Effector memory CD8-positive, alpha-beta T cell (primary cell): ENCODE results near the gene PRKAR2B.

Experiments
- ATAC-seq: fragments of 150-1000 bp; cut with Tn5 transposase; replicated peaks from 2 replicates; pipeline ENCODE4 v1.10.0; 2021; ENCODE audit warnings: mild to moderate bottlenecking, moderate library complexity
- DNase-seq, 3 experiments: peaks; one replicate each; pipeline ENCODE4 v3.0.0; 2021
- H3K27ac Mint-ChIP-seq, 2 donors: one replicate each; pipeline ENCODE4 v1.8.0; 2022; ENCODE audit warnings: mild to moderate bottlenecking in 2 of 2, mixed read lengths in 2 of 2, moderate library complexity in 2 of 2
- H3K27me3 Mint-ChIP-seq, 2 donors: one replicate each; pipeline ENCODE4 v1.8.0; 2022; ENCODE audit warnings: mixed read lengths in 2 of 2
- H3K36me3 Mint-ChIP-seq: one replicate; pipeline ENCODE4 v1.8.0; 2022; ENCODE audit warnings: mild to moderate bottlenecking, moderate library complexity, mixed read lengths; ENCODE audit not compliant: insufficient read depth
- H3K4me1 Mint-ChIP-seq, 2 donors: one replicate each; pipeline ENCODE4 v1.8.0; 2022; ENCODE audit warnings: low read depth in 2 of 2, mixed read lengths in 2 of 2
- H3K4me3 Mint-ChIP-seq, 2 donors: one replicate each; pipeline ENCODE4 v1.8.0; 2022; ENCODE audit warnings: mild to moderate bottlenecking in 2 of 2, mixed read lengths in 2 of 2, moderate library complexity in 2 of 2
- H3K9me3 Mint-ChIP-seq, 2 donors: one replicate each; pipeline ENCODE4 v1.8.0; 2022; ENCODE audit warnings: mixed read lengths in 2 of 2

PRKAR2B gene

GRCh38 chr7:107017965-107018719 is 26.4 kb upstream of the PRKAR2B start:
- no peak overlapping the region for H3K4me3 Mint-ChIP-seq
- H3K27ac Mint-ChIP-seq: no peak overlapping the region
- no peaks in the 10 kb centered on the region for H3K9me3 Mint-ChIP-seq
- peaks cover 5 to 10% of the 10 kb centered on the region in 2 donors for H3K27me3 Mint-ChIP-seq
- H3K36me3 Mint-ChIP-seq: no peaks in the 10 kb centered on the region
- ATAC-seq (no peak), DNase-seq (no peak)
- no peaks in the 10 kb centered on the region for H3K4me1 Mint-ChIP-seq

- ATAC-seq: no peak
- Mint-ChIP-seq H3K27ac (no peak overlapping the region), H3K4me1 (no peaks in the 10 kb centered on the region), H3K27me3 (peaks cover 0 to 5% of the 10 kb centered on the region in 2 donors), H3K4me3 (no peak overlapping the region), H3K9me3 (no peaks in the 10 kb centered on the region), H3K36me3 (no peaks in the 10 kb centered on the region)
- DNase-seq: no peak
Observed at GRCh38 chr7:107020400-107020799, 24.1 kb upstream of the PRKAR2B start.

- Mint-ChIP-seq H3K27me3 (peaks cover 0 to 5% of the 10 kb centered on the region in 2 donors), H3K4me3 (no peak overlapping the region), H3K27ac (no peak overlapping the region), H3K9me3 (no peaks in the 10 kb centered on the region), H3K4me1 (no peaks in the 10 kb centered on the region), H3K36me3 (no peaks in the 10 kb centered on the region)
- no peak for ATAC-seq
- no peak for DNase-seq
Observed at GRCh38 chr7:107021600-107021999, 22.9 kb upstream of the PRKAR2B start.

- H3K36me3 Mint-ChIP-seq: no peaks in the 10 kb centered on the region
- H3K4me1 Mint-ChIP-seq: no peaks in the 10 kb centered on the region
- ATAC-seq (no peak), DNase-seq (no peak)
- H3K9me3 Mint-ChIP-seq: no peaks in the 10 kb centered on the region
- no peak overlapping the region for H3K4me3 Mint-ChIP-seq
- H3K27ac Mint-ChIP-seq: no peak overlapping the region
- H3K27me3 Mint-ChIP-seq: peaks cover 0 to 5% of the 10 kb centered on the region in 2 donors
Observed at GRCh38 chr7:107023522-107024151, 20.9 kb upstream of the PRKAR2B start.

- Mint-ChIP-seq H3K27ac (no peak overlapping the region), H3K4me1 (no peaks in the 10 kb centered on the region), H3K27me3 (peaks cover 0 to 5% of the 10 kb centered on the region in 2 donors), H3K4me3 (no peak overlapping the region), H3K36me3 (no peaks in the 10 kb centered on the region), H3K9me3 (no peaks in the 10 kb centered on the region)
- no peak for ATAC-seq
- no peak for DNase-seq
Observed at GRCh38 chr7:107024906-107025305, 19.6 kb upstream of the PRKAR2B start.

GRCh38 chr7:107025449-107026103 is 18.9 kb upstream of the PRKAR2B start:
- Mint-ChIP-seq H3K4me3 (no peak overlapping the region), H3K4me1 (no peaks in the 10 kb centered on the region), H3K9me3 (no peaks in the 10 kb centered on the region), H3K36me3 (no peaks in the 10 kb centered on the region), H3K27me3 (peaks cover 0 to 5% of the 10 kb centered on the region in 2 donors), H3K27ac (no peak overlapping the region)
- ATAC-seq (no peak), DNase-seq (no peak)

- no peak for ATAC-seq
Observed at GRCh38 chr7:107026166-107026565, 18.3 kb upstream of the PRKAR2B start.

GRCh38 chr7:107027208-107027607 is 17.3 kb upstream of the PRKAR2B start:
- ATAC-seq (no peak), DNase-seq (no peak)
- Mint-ChIP-seq H3K36me3 (no peaks in the 10 kb centered on the region), H3K27me3 (peaks cover 0 to 3% of the 10 kb centered on the region in 2 donors), H3K4me1 (no peaks in the 10 kb centered on the region), H3K4me3 (no peak overlapping the region), H3K27ac (no peak overlapping the region), H3K9me3 (no peaks in the 10 kb centered on the region)

More at GRCh38 chr7:107026166-107026565, 18.3 kb upstream of the PRKAR2B start:
- H3K27me3 Mint-ChIP-seq: peaks cover 0 to 5% of the 10 kb centered on the region in 2 donors
- no peaks in the 10 kb centered on the region for H3K9me3 Mint-ChIP-seq
- H3K27ac Mint-ChIP-seq: no peak overlapping the region
- no peaks in the 10 kb centered on the region for H3K4me1 Mint-ChIP-seq
- no peaks in the 10 kb centered on the region for H3K36me3 Mint-ChIP-seq
- no peak overlapping the region for H3K4me3 Mint-ChIP-seq
- no peak for DNase-seq

GRCh38 chr7:107029061-107029763 is 15.3 kb upstream of the PRKAR2B start:
- Mint-ChIP-seq H3K36me3 (no peaks in the 10 kb centered on the region), H3K27me3 (peaks cover 0 to 6% of the 10 kb centered on the region in 2 donors), H3K27ac (no peak overlapping the region), H3K9me3 (no peaks in the 10 kb centered on the region), H3K4me3 (no peak overlapping the region), H3K4me1 (no peaks in the 10 kb centered on the region)
- DNase-seq (no peak), ATAC-seq (no peak)

GRCh38 chr7:107029764-107030286 is 14.7 kb upstream of the PRKAR2B start:
- Mint-ChIP-seq H3K27me3 (peaks cover 0 to 6% of the 10 kb centered on the region in 2 donors), H3K9me3 (no peaks in the 10 kb centered on the region), H3K4me3 (no peak overlapping the region), H3K27ac (no peak overlapping the region), H3K36me3 (no peaks in the 10 kb centered on the region), H3K4me1 (no peaks in the 10 kb centered on the region)
- ATAC-seq: no peak
- DNase-seq: no peak

GRCh38 chr7:107032050-107032449 is 12.5 kb upstream of the PRKAR2B start:
- ATAC-seq (no peak), DNase-seq (no peak)
- peaks cover 0 to 6% of the 10 kb centered on the region in 2 donors for H3K27me3 Mint-ChIP-seq
- H3K36me3 Mint-ChIP-seq: no peaks in the 10 kb centered on the region
- H3K4me3 Mint-ChIP-seq: no peak overlapping the region
- H3K27ac Mint-ChIP-seq: no peak overlapping the region
- H3K9me3 Mint-ChIP-seq: peaks cover 2 to 8% of the 10 kb centered on the region in 2 donors
- no peaks in the 10 kb centered on the region for H3K4me1 Mint-ChIP-seq

- Mint-ChIP-seq H3K27me3 (peaks cover 0 to 6% of the 10 kb centered on the region in 2 donors), H3K27ac (no peak overlapping the region), H3K4me1 (no peaks in the 10 kb centered on the region), H3K36me3 (no peaks in the 10 kb centered on the region), H3K9me3 (peaks cover 2 to 8% of the 10 kb centered on the region in 2 donors), H3K4me3 (no peak overlapping the region)
- ATAC-seq (no peak), DNase-seq (no peak)
Observed at GRCh38 chr7:107032720-107033438, 11.6 kb upstream of the PRKAR2B start.

GRCh38 chr7:107034553-107034952 is 10.0 kb upstream of the PRKAR2B start:
- no peak overlapping the region for H3K27ac Mint-ChIP-seq
- H3K4me3 Mint-ChIP-seq: no peak overlapping the region
- no peak for ATAC-seq
- no peaks in the 10 kb centered on the region for H3K4me1 Mint-ChIP-seq
- peaks cover 2 to 8% of the 10 kb centered on the region in 2 donors for H3K9me3 Mint-ChIP-seq
- peaks cover 0 to 6% of the 10 kb centered on the region in 2 donors for H3K27me3 Mint-ChIP-seq
- no peak for DNase-seq
- H3K36me3 Mint-ChIP-seq: no peaks in the 10 kb centered on the region
